ENCODE measurements around the gene ANKRD13B. TPM values are rescaled to one million over a fixed set of nuclear protein-coding genes. Genes with fewer than 3 reads are reported as not detected.

The ANKRD13B gene
- total and polyA plus RNA-seq, 2 of the 13 experiments (the other 11 are each of a cell fraction or from before 2014, with no cell fraction given), result 1.7 to 1.8 TPM

DNA sequence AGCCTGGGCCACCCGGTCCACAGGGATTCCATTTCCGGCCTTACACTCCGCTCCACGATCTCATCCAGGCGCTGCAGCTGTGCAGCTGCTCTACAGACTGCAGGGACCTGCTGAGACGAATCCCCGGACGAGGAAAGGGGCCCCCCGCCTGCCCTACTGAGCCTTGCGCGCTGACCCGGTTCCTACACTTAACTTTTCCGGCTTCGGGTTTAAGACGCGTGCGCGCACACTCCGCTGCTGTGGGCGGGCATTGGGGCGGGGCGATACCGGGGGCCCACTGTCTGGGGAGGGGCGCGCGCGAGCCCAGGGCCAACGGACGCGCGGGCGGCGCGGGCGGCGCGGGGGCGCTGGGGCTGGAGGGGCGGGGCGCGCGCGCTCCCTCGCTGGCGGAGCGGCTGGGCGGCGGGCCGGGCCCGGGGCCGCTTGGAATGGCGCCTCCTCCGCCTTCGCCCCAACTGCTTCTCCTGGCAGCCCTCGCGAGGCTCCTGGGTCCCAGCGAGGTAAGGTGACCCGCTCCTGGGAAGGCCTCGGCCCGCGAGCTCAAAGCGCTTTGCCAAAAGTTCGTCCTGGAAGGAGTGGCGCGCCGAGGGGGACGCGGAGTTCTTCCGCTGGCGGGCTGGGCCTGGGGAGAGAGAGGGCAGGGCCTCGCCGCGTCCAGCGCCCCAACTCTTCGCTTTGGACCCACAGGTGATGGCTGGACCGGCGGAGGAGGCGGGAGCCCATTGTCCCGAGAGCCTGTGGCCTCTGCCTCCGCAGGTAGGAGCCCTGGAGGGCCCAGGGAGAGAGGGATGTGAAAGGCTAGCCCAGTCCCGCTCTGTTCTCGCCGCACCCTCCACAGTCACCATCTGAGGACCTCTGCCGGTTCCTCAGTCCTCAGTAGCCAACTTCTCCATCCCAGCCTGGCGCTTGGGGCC lies 24.3 kb upstream of the ANKRD13B start, which contains the start of gene TP53I13 (continued):
- TF ChIP-seq ELK4 (CRISPR knock-in tag; IDR thresholded peaks at IDR 0.05; ENCODE audit: borderline replicate concordance) (no peak), SRF (IDR thresholded peaks at IDR 0.05; ENCODE audit: low read depth, low read length) (no peak), CREBL2 (CRISPR knock-in tag; IDR thresholded peaks at IDR 0.05; ENCODE audit: borderline replicate concordance) (no peak), ZNF224 (CRISPR knock-in tag; IDR thresholded peaks at IDR 0.05) (no peak), PITX1 (CRISPR knock-in tag; IDR thresholded peaks at IDR 0.05) (peak; percentile 15; the same call in 1 of the 2 replicates), ZKSCAN1 (IDR thresholded peaks at IDR 0.05; ENCODE audit: low read length) (no peak), ZNF674 (CRISPR knock-in tag; IDR thresholded peaks at IDR 0.05; ENCODE audit: low read depth) (no peak), ATF7 (IDR thresholded peaks at IDR 0.05) (no peak), ATF7 (CRISPR knock-in tag; IDR thresholded peaks at IDR 0.05) (no peak)
- TF ChIP-seq, protein P1, sequence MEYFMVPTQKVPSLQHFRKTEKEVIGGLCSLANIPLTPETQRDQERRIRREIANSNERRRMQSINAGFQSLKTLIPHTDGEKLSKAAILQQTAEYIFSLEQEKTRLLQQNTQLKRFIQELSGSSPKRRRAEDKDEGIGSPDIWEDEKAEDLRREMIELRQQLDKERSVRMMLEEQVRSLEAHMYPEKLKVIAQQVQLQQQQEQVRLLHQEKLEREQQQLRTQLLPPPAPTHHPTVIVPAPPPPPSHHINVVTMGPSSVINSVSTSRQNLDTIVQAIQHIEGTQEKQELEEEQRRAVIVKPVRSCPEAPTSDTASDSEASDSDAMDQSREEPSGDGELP (IDR thresholded peaks at IDR 0.05; ENCODE audit: borderline replicate concordance, low read depth), result no peak
- TF ChIP-seq, protein P2, sequence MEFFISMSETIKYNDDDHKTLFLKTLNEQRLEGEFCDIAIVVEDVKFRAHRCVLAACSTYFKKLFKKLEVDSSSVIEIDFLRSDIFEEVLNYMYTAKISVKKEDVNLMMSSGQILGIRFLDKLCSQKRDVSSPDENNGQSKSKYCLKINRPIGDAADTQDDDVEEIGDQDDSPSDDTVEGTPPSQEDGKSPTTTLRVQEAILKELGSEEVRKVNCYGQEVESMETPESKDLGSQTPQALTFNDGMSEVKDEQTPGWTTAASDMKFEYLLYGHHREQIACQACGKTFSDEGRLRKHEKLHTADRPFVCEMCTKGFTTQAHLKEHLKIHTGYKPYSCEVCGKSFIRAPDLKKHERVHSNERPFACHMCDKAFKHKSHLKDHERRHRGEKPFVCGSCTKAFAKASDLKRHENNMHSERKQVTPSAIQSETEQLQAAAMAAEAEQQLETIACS (CRISPR knock-in tag; IDR thresholded peaks at IDR 0.05), result peak; percentile 89
- TF ChIP-seq, protein P3, sequence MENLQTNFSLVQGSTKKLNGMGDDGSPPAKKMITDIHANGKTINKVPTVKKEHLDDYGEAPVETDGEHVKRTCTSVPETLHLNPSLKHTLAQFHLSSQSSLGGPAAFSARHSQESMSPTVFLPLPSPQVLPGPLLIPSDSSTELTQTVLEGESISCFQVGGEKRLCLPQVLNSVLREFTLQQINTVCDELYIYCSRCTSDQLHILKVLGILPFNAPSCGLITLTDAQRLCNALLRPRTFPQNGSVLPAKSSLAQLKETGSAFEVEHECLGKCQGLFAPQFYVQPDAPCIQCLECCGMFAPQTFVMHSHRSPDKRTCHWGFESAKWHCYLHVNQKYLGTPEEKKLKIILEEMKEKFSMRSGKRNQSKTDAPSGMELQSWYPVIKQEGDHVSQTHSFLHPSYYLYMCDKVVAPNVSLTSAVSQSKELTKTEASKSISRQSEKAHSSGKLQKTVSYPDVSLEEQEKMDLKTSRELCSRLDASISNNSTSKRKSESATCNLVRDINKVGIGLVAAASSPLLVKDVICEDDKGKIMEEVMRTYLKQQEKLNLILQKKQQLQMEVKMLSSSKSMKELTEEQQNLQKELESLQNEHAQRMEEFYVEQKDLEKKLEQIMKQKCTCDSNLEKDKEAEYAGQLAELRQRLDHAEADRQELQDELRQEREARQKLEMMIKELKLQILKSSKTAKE (CRISPR knock-in tag; IDR thresholded peaks at IDR 0.05; ENCODE audit: borderline replicate concordance), result no peak
- TF ChIP-seq, protein P4, sequence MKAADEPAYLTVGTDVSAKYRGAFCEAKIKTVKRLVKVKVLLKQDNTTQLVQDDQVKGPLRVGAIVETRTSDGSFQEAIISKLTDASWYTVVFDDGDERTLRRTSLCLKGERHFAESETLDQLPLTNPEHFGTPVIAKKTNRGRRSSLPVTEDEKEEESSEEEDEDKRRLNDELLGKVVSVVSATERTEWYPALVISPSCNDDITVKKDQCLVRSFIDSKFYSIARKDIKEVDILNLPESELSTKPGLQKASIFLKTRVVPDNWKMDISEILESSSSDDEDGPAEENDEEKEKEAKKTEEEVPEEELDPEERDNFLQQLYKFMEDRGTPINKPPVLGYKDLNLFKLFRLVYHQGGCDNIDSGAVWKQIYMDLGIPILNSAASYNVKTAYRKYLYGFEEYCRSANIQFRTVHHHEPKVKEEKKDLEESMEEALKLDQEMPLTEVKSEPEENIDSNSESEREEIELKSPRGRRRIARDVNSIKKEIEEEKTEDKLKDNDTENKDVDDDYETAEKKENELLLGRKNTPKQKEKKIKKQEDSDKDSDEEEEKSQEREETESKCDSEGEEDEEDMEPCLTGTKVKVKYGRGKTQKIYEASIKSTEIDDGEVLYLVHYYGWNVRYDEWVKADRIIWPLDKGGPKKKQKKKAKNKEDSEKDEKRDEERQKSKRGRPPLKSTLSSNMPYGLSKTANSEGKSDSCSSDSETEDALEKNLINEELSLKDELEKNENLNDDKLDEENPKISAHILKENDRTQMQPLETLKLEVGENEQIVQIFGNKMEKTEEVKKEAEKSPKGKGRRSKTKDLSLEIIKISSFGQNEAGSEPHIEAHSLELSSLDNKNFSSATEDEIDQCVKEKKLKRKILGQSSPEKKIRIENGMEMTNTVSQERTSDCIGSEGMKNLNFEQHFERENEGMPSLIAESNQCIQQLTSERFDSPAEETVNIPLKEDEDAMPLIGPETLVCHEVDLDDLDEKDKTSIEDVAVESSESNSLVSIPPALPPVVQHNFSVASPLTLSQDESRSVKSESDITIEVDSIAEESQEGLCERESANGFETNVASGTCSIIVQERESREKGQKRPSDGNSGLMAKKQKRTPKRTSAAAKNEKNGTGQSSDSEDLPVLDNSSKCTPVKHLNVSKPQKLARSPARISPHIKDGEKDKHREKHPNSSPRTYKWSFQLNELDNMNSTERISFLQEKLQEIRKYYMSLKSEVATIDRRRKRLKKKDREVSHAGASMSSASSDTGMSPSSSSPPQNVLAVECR (CRISPR knock-in tag; IDR thresholded peaks at IDR 0.05; ENCODE audit: borderline replicate concordance), result peak; percentile 74; the same call in 1 of the 2 replicates
- TF ChIP-seq, protein P5, sequence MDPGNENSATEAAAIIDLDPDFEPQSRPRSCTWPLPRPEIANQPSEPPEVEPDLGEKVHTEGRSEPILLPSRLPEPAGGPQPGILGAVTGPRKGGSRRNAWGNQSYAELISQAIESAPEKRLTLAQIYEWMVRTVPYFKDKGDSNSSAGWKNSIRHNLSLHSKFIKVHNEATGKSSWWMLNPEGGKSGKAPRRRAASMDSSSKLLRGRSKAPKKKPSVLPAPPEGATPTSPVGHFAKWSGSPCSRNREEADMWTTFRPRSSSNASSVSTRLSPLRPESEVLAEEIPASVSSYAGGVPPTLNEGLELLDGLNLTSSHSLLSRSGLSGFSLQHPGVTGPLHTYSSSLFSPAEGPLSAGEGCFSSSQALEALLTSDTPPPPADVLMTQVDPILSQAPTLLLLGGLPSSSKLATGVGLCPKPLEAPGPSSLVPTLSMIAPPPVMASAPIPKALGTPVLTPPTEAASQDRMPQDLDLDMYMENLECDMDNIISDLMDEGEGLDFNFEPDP (CRISPR knock-in tag; conservative IDR thresholded peaks at IDR 0.05), result 0 out of 2 replicates have a peak, but pooled peaks have one; percentile 62

Data from HepG2 (cell line).